Epithelial cell of alveolus of lung (primary cell): ENCODE data around the gene ZNF878. TPM values are rescaled to one million over a fixed set of nuclear protein-coding genes. Genes with fewer than 3 reads are reported as not detected.

Source experiments
- total RNA-seq: library from RNA; depleted of rRNA; stranded (reverse); fragments of >200 nt; gene quantifications from 2 replicates; pipeline ENCODE4 v1.2.1, GENCODE V29; 2015

The ZNF878 gene
- 0.08 and 0.13 TPM in 2 replicates for total RNA-seq

GRCh38 chr19:12052497-12053169 is at the start of gene ZNF878:
Gene ZNF878 (minus strand): TSS chr19:12052961. CDS start chr19:12052801, 160 bp downstream.

GRCh38 chr19:12064590-12065538 is 12.1 kb upstream of the ZNF878 start, which contains the start of gene ZNF844:
Gene ZNF844 (plus strand): TSS chr19:12064731. CDS start chr19:12064874, 143 bp downstream.

GRCh38 chr19:12035220-12036172 is 17.3 kb downstream of the ZNF878 start, which contains the start of gene ZNF433:
Gene ZNF433 (minus strand): TSS chr19:12035679. CDS start chr19:12035539, 140 bp downstream.

Other genes with a start within 250 kb of the ZNF878 start
- 2.3 and 6.9 TPM in 2 replicates for gene ZNF440, start 238.7 kb downstream of the ZNF878 start, total RNA-seq
- 1.4 and 9.3 TPM in 2 replicates for gene ZNF439, start 204.2 kb downstream of the ZNF878 start, total RNA-seq
- gene ZNF69, start 165.2 kb downstream of the ZNF878 start, total RNA-seq = 4.3 and 13.3 TPM in 2 replicates
- 4.9 and 7.2 TPM in 2 replicates for gene ZNF700, start 127.9 kb downstream of the ZNF878 start, total RNA-seq
- 0.13 and 5.5 TPM in 2 replicates for gene ZNF763, start 87.9 kb downstream of the ZNF878 start, total RNA-seq
- 4.7 and 12.9 TPM in 2 replicates for gene ZNF433, start 17.3 kb downstream of the ZNF878 start, total RNA-seq
- 2.3 and 9.0 TPM in 2 replicates for gene ZNF844, start 11.8 kb upstream of the ZNF878 start, total RNA-seq
- gene ZNF20, start 87.4 kb upstream of the ZNF878 start, total RNA-seq = 2.5 and 3.5 TPM in 2 replicates
- gene ZNF625, start 103.8 kb upstream of the ZNF878 start, total RNA-seq = 3.6 and 10.7 TPM in 2 replicates
- 3.1 and 8.3 TPM in 2 replicates for gene ZNF136, start 110.1 kb upstream of the ZNF878 start, total RNA-seq
- gene ZNF44, start 241.9 kb upstream of the ZNF878 start, total RNA-seq = 2.6 and 5.3 TPM in 2 replicates